ENCODE data around the gene ZNFX1.
"Not testable (repeated sequence)": the region's sequence is repeated elsewhere in the genome, so short reads cannot be mapped to it uniquely, and the experiment has no call there.

ZNFX1 gene

DNA sequence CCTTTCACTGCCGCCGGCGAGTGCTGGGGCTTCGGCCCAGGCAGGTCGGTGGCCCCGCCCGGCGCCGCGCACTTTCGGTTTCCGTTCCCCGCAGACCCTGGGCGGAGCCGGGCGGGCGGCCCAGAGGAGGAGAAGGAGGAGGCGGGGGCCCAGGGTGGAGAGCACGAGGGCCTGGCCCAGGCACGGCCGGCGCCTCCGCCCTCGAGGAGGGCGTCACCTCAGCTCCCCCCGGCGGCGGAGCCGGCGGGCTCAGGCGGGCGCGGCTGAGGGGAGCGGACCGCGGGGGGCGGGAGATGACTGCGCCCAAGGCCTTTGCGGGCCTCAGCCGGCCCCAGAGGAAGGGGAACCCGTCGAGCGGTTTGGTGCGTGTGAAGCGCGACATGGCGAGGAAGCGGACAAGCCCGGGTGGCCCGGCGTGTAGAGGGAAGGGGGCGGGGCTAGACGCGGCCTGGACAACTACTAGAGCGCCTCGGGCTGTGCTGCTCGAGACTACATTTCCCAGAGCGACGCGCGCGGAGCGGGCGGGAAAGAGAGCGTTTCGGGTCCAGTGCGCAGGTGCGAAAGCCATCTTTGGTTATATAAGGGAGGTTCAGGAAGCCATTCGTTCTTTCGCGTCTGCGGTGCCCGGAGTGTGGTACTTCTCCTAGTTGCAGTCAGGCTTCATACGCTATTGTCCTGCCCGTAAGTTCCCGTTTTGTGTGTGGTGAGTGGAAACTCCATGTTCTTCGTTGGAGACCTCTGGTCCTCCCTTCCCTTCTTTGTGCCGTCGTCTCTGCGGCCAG is at the start of gene ZNFX1:
ZNFX1 (minus strand) TSS at position 22 of the 782 bp plus-strand sequence. CDS start 2,218 bp downstream, outside the sequence.
- DNase-seq (ENCODE audit: low spot score) = peak; percentile 99

- DNase-seq (ENCODE audit: low spot score) = no peak
Observed at GRCh38 chr20:49326026-49326425, 48.2 kb upstream of the ZNFX1 start.

DNA sequence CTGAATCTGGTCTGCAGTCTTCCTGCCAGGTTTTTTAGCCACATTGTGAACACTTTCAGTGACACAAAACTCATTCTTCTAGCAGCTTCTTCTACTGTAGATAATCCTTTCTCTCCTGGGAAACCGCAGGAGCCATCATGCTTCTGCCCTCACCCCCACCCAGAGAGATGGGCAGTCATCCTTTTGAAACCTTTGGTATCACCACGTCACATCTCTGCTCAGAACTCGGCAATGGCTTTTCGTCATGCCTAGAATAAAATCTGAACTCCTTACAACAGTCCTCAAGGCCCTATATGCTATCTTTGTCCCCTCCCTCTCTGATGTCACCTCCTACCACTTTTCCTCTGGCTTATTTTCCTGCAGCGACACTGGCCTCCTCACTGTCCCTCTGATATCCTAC is 46.4 kb upstream of the ZNFX1 start:
- no peak for DNase-seq (ENCODE audit: low spot score)

GRCh38 chr20:49323622-49324238 is 45.9 kb upstream of the ZNFX1 start:
- DNase-seq (ENCODE audit: low spot score) = no peak

GRCh38 chr20:49320460-49320859 is 42.6 kb upstream of the ZNFX1 start:
- no peak for DNase-seq (ENCODE audit: low spot score)

GRCh38 chr20:49319208-49319809 is 41.5 kb upstream of the ZNFX1 start:
- no peak for DNase-seq (ENCODE audit: low spot score)

DNA sequence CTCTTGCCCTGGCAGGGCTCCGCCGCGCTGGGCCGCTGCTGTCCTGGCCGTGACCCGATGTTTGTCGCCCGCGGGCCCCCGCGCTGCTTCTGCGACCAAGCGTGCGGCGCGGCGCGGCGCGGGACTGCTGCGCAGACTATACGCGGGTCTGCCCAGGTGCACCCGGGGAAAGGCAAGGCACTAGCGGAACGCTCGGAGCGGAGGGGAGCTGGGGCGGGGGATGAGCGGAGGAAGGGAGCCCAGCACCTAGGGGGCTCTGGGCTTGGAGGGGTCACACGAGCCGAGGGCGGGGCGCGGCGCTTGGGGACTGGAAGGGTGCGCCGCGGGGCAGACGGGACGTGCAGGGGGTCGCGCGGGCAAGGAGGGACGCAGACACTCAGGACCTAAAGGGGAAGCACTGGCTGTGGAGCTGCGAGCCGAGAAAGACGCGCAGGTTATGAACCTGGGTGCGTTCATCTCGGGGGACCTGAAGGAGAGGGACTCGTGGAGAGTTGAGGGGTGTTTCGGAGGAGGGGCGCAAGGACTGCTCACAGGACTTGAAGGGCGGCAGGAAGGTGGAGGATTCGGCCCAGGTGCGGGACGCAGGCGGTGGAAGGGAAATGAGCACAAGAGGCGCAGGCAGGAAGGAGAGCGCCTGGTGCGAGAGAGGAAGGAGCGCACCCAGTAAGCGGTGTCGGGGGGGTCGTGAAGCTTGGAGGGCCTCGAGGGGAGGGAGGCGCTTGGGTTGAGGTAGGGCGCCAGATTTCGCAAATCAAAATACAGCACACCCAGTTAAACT is 40.8 kb upstream of the ZNFX1 start:
- no peak for DNase-seq (ENCODE audit: low spot score)

- no peak for DNase-seq (ENCODE audit: low spot score)
Observed at GRCh38 chr20:49318091-49318429, 40.2 kb upstream of the ZNFX1 start.

GRCh38 chr20:49316704-49317103 is 38.8 kb upstream of the ZNFX1 start:
- no peak for DNase-seq (ENCODE audit: low spot score)

DNA sequence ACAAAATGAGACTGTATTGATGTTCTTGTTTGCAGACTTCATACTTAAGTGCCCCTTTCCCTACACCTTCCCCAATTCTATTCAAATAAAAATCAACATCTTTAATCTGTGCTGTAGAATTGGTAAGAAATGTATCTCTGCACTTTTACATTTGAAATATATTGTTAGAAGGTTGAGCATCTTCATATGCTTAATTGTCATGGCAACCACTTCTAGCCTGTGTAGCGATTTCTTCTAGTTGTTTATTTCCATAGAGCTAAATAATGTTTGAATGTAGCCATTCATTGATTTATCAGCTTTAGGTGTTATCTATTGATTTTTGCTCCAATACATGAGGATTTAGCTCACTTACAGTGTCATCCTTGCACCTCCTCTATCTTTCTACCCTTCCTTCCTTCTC is 37.7 kb upstream of the ZNFX1 start:
- DNase-seq (ENCODE audit: low spot score) = no peak

DNA sequence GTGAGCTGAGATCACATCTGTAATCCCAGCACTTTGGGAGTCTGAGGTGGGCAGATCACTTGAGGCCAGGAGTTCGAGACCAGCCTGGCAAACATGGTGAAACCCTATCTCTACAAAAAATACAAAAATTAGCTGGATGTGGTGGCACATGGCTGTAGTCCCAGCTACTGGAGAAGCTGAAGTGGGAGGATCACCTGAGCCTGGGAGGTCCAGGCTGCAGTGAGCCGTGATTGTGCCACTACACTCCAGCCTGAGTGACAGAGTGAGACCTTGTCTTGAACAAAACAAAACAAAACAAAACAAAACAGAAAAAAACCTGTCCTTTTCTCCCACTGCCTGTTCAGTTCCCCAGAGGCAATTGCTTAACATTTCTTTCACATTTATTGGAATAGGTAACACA is 36.2 kb upstream of the ZNFX1 start:
- not testable (repeated sequence) for DNase-seq (ENCODE audit: low spot score)

- DNase-seq (ENCODE audit: low spot score) = no peak
Observed at GRCh38 chr20:49313283-49313682, 35.4 kb upstream of the ZNFX1 start.

- DNase-seq (ENCODE audit: low spot score) = no peak
Observed at GRCh38 chr20:49312661-49313060, 34.8 kb upstream of the ZNFX1 start.

DNA sequence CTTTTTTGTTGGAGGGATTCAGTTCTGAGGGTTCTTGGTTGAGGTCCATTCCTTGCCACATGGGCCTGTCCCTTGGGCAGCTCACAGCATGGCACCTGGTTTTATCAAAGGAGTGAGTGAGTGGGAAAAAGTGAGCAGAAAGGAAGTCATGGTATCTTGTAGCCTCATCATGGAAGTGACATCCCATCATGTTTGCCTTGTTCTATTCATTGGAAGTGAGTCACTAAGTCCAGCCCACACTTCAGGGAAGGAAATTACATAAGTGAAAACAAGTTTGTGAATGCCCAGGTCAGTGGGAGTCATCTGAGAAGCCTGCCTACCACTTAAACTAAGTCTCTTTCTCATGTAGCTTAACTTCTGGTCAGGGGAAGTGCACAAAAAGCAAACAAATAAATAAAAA is 32.8 kb upstream of the ZNFX1 start:
- DNase-seq (ENCODE audit: low spot score) = no peak

DNA sequence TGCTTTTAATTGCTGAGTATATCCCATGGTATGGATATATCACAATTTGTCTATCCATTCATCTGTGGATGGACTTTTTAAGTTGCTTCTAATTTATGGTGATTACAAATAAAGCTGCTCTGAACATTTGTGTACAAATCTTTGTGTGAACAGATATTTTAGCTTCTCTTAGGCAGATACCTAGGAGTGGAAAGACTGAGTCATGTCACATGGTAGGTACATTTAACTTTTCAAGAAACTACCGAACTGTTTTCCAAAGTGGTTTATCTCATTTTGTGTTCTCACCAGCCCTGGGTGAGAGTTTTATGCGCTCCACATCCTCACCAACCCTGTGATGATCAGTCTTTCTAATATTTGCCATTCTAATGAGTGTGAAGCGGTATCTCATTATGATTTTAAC is 31.0 kb upstream of the ZNFX1 start:
- DNase-seq (ENCODE audit: low spot score) = no peak

DNA sequence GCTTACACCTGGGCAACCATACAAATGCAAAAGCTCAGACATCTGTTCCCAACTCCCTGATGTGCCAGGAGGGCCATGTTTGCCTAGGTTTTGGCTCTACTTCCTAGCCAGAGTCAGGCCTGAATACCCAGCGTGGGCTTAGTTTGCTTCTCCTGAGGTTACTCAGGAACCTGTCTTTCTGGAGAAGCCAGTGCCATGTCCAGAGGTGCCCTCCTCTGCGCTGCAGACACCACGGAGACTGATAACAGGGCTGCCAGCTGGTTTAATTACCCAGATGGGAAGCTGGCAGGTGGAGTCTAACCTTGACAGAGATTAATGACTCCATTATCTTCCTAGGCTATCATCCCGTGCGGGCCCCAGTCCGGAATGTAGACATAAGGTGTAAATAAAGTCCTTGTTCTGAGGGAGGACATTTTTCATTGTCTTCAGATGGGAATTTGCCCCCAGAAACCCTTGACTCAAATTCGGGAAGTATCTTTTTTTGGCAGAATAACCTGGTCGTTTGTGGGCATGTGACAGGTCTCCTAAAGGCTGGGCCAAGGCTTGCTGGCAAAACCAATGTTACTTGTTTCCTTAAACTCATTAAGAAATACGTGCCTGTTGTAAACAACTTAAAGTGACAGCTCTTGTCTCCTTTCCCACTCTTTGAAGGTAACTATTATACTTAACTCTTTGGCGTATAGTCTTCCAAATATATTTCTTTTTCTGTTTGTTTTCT is 29.2 kb upstream of the ZNFX1 start:
- no peak for DNase-seq (ENCODE audit: low spot score)

- no peak for DNase-seq (ENCODE audit: low spot score)
Observed at GRCh38 chr20:49303065-49303552, 25.3 kb upstream of the ZNFX1 start.

GRCh38 chr20:49297605-49298530 is 20.0 kb upstream of the ZNFX1 start:
- DNase-seq (ENCODE audit: low spot score) = no peak

- DNase-seq (ENCODE audit: low spot score) = not testable (repeated sequence)
Observed at GRCh38 chr20:49294002-49294654, 16.3 kb upstream of the ZNFX1 start.

- no peak for DNase-seq (ENCODE audit: low spot score)
Observed at GRCh38 chr20:49293122-49293521, 15.3 kb upstream of the ZNFX1 start.
